ENCODE results near the gene USP49. TPM values are rescaled to one million over a fixed set of nuclear protein-coding genes. Genes with fewer than 3 reads are reported as not detected.

Gene USP49
- total and polyA plus RNA-seq, 2 of the 4 experiments (the other 2 are of a cell fraction), result 1.4 to 2.1 TPM

- H3K4me2 ChIP-seq (ENCODE audit: low read depth, low read length), result peak within 1 kb of the TSS; percentile 95
- H3K14ac ChIP-seq (replicated peaks; ENCODE audit: low read depth, low read length), result peak within 1 kb of the TSS; percentile 94
- H3K79me1 ChIP-seq (ENCODE audit: low read depth in 1 of 2, low read length in 2 of 2), result peaks cover 22 to 33% of the 10 kb centered on the region in 2 experiments
- peak within 1 kb of the TSS; percentile 83 for H4K91ac ChIP-seq (ENCODE audit: insufficient read depth, low read depth, low read length)
- peak within 1 kb of the TSS; percentile 90 for H2AK5ac ChIP-seq (ENCODE audit: low read depth, low read length)
- in situ Hi-C loops (cut with MboI; ENCODE audit: low sequenced_read_pairs) (loop anchor here (10.0 kb wide), 1 partner anchor 147 kb away; no protein-coding TSS in a partner anchor), dilution Hi-C loops (cut with HindIII; ENCODE audit: low sequenced_read_pairs, unreplicated experiment) (no loop called here), intact Hi-C loops (cut with micrococcal nuclease) (loop anchor here (2.0 to 10.0 kb wide), 3 partner anchors 133 to 427 kb away; partner anchors contain the start of genes BYSL, MED20 and MRPS10)
- H2BK15ac ChIP-seq (ENCODE audit: low read depth, low read length), result no peak within 1 kb of the TSS; the same call in 2 of the 3 replicates
- ChIA-PET POLR2A (ENCODE audit: unreplicated experiment) (interaction anchor here (1.0 kb wide), 1 partner anchor 263 kb away, joined by 3 read pairs; the partner anchor contains the start of gene TAF8), CTCF (interaction anchor here (0.5 to 2.9 kb wide), 15 partner anchors 14 to 263 kb away, joined by 3 to 9 read pairs (median 3); partner anchors contain the start of genes BYSL, MED20 and TAF8)
- H3K36me3 ChIP-seq (ENCODE audit: control insufficient read depth, insufficient read depth, low read length), result peaks cover 12% of the 10 kb centered on the region
- peak within 1 kb of the TSS; percentile 28; the same call in 1 of the 2 replicates for H2BK120ac ChIP-seq (ENCODE audit: low read depth, low read length)
- no peaks in the 10 kb centered on the region for H4K20me1 ChIP-seq (ENCODE audit: insufficient read depth, low read length)
- H3K4ac ChIP-seq (ENCODE audit: low read depth, low read length), result peak within 1 kb of the TSS; percentile 94
- H2AK9ac ChIP-seq (replicated peaks; ENCODE audit: low read depth, low read length, poor library complexity), result peak within 1 kb of the TSS; percentile 93
- TSS peak; percentile 86 for BruUV-seq (replicated peaks)
- peak within 1 kb of the TSS; percentile 93 for H2BK5ac ChIP-seq (ENCODE audit: low read depth, low read length, poor library complexity, severe bottlenecking)
- H4K8ac ChIP-seq (ENCODE audit: low read depth in 2 of 2, low read length in 2 of 2), result peak within 1 kb of the TSS; percentile 97 to 98
- H3K27me3 ChIP-seq (ENCODE audit: control insufficient read depth, insufficient read depth, low read length), result no peaks in the 10 kb centered on the region
- H3K4me3 ChIP-seq (ENCODE audit: insufficient read depth, low read depth, low read length), result peak within 1 kb of the TSS; percentile 97
- peak within 1 kb of the TSS; percentile 94 for H2AFZ ChIP-seq (replicated peaks; ENCODE audit: low read length, poor library complexity)
- peaks cover 7% of the 10 kb centered on the region for H3K4me1 ChIP-seq (ENCODE audit: control insufficient read depth, insufficient read depth, low read length)
- H3K18ac ChIP-seq (ENCODE audit: low read depth, low read length), result peak within 1 kb of the TSS; percentile 78
- H3K23ac ChIP-seq (ENCODE audit: low read depth, low read length), result peak within 1 kb of the TSS; percentile 97
- H3K9ac ChIP-seq (ENCODE audit: low read depth, low read length), result peak within 1 kb of the TSS; percentile 88
- peak; percentile 84 for ATAC-seq (ENCODE audit: low read depth)
- H3K56ac ChIP-seq (ENCODE audit: extremely low read depth, insufficient read depth, low read length), result peak within 1 kb of the TSS; percentile 86
- H4K5ac ChIP-seq (ENCODE audit: low read depth, low read length), result peak within 1 kb of the TSS; percentile 97
- H3K27ac ChIP-seq (ENCODE audit: insufficient read depth, low read length), result peak within 1 kb of the TSS; percentile 94
- 0% methylated on average over 28 of the region's 55 CpGs; no CpG with 5 or more reads in 1 of the 2 experiments for WGBS, 2 experiments (ENCODE audit: extremely low coverage in 2 of 2, insufficient read length in 1 of 2)
- peaks cover 3% of the 10 kb centered on the region; the same call in 1 of the 2 replicates for H3K9me1 ChIP-seq (ENCODE audit: insufficient read depth, low read length)
- peak; percentile 94 for DNase-seq
- no peak within 1 kb of the TSS for H2BK20ac ChIP-seq (ENCODE audit: low read depth, low read length)
- H3K9me3 ChIP-seq (ENCODE audit: control insufficient read depth, insufficient read depth, low read length), result no peaks in the 10 kb centered on the region
- TF ChIP-seq SMC3 (IDR thresholded peaks at IDR 0.05; ENCODE audit: low read depth, low read length) (no peak), CTCF (conservative IDR thresholded peaks at IDR 0.05; ENCODE audit: low read depth, low read length) (peak; percentile 95), RAD21 (IDR thresholded peaks at IDR 0.05; ENCODE audit: low read length) (peak; percentile 4; the same call in 1 of the 2 replicates), RCOR1 (IDR thresholded peaks at IDR 0.05; ENCODE audit: insufficient replicate concordance, low read length) (no peak), ELK1 (IDR thresholded peaks at IDR 0.05; ENCODE audit: borderline replicate concordance, low read depth, low read length) (0 out of 2 replicates have a peak, but pooled peaks have one; percentile 78), MXI1 (IDR thresholded peaks at IDR 0.05; ENCODE audit: borderline replicate concordance, low read depth, low read length) (peak; percentile 89), POLR2A (IDR thresholded peaks at IDR 0.05; ENCODE audit: low read depth, low read length) (peak; percentile 89), CEBPB (IDR thresholded peaks at IDR 0.05; ENCODE audit: low read depth, low read length) (no peak), RFX5 (IDR thresholded peaks at IDR 0.05; ENCODE audit: low read depth, low read length) (no peak), FOS (IDR thresholded peaks at IDR 0.05; ENCODE audit: low read depth, low read length) (no peak), NFE2L2 (IDR thresholded peaks at IDR 0.05; ENCODE audit: low read depth, low read length) (no peak), MAZ (IDR thresholded peaks at IDR 0.05; ENCODE audit: borderline replicate concordance, low read depth, low read length) (peak; percentile 69; the same call in 1 of the 2 replicates), CHD1 (IDR thresholded peaks at IDR 0.05; ENCODE audit: low read depth, low read length) (no peak)
These were observed 107.8 kb downstream of the USP49 start, which contains the start of gene TOMM6 for GRCh38 chr6:41787219-41787917. Gene TOMM6 (plus strand): TSS chr6:41787694. CDS start chr6:41787698, 4 bp downstream.

Measured in IMR-90 (cell line).